ENCODE data around the gene CTSF. TPM values are rescaled to one million over a fixed set of nuclear protein-coding genes. Genes with fewer than 3 reads are reported as not detected.

The CTSF gene
- total RNA-seq, 1 experiment from 2014 or later = 8.2 TPM

DNA sequence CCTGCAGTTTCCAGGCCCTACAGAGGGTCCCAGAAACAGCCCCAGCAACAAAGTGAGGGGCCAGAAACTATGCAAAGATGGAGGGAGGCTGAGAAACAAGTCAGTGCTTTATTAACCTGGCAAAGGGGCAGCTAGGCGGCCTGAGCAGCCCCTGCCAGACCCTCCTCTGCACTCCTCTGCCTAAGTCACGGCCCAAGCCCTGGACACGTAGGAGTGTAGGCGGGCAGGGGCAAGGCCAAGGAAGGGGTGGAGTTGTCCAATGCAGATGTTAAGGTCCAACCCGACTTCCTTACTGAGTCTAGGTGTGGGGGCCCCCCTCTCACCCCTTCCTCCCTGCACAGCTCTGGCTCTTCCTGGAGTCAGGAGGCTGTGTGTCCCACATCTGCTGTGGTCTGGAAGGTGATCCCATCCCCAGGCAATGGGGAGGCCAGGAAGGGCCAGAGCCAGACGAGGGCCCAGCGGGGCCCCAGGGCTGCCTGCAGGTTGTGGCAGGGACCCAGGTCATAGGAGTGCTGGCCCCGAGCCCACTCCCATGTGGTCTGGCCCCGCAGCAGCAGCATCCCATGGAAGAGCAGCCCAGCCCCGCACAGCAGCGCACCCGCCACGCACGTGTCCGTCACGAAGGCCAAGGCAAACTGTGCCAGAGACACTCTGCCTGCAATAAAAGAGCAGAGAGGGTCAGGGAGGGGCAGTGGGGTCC is 29.1 kb downstream of the CTSF start:
- no peak for DNase-seq (ENCODE audit: low read depth)

- DNase-seq (ENCODE audit: low read depth) = no peak
These were observed 35.6 kb downstream of the CTSF start for GRCh38 chr11:66532784-66533183.

DNA sequence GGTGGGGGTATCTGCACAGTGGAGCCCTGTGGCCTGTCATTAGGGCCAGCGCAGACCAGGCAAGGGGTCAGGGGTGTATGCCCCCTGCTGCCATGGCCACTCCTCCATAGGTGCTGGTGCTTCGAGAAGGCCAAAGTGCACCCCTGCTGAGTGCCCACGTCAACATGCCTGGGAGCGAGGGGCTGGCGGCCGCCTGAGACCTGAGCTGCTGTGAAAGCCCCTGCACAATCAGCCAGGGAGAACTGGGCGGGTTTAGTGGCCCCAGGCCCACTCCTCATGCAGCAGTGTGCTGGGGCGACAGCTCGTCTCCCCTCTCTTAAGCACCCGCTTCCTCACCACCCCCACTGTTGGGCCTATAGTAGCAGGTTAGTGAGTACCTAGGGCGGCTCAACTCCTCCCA is 36.6 kb downstream of the CTSF start:
- DNase-seq (ENCODE audit: low read depth) = no peak

DNA sequence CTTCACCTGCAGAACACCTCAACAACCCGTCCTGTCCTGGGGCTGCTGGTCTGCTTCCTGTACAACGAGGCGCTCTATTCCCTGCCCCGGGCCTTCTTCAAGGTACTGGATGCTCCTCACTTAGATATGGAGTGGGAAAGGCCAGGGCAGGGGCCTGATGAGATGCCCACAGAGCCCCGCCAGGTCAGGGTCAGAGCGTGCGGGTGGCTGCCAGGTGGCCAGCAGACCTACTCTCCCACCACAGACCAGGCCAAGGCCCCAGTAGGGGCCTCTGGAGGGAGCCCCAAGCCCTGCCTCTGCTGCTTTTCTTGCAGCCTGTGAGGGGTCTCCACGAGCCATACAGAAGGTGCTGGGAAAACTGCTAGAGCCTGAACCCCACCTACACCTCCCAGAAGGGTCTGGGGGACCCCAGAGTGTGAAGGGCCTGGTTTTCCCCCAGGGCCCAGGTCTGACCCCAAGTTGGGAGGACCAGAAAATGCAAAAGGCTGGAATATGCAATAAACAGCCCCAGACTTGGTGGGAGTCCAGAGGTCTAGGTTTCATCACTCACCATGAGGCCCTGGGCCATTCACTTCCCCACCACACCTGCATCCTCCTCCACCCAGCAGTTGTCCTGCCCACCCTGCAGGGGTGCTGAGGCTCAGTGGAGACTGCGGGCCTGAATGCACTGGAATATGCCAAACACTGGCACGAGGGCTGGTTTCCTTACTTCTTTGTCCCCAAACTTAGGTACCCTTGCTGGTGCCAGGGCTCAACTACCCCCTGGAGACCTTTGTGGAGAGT is 37.3 kb downstream of the CTSF start:
- DNase-seq (ENCODE audit: low read depth) = no peak

- DNase-seq (ENCODE audit: low read depth) = no peak
These were observed 38.8 kb downstream of the CTSF start for GRCh38 chr11:66529655-66530054.

DNA sequence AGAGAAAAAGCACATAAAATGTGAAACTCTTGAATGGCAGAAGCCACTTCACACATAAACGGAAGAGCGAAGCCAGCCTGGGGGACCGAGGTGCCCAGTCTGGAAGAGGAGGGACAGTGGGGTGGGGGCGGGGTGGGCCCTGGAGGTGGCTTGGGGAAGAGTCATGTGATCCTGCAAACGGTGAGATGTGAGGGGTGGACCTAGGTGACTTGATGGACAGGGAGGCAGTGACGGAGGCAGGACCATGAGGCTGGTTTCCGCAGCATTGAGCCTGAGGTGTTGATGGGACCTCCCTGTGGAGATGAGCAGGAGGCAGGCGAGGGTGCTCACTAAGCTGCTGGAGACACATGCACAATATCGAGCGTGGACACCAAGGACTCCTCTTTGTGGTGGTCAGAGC is 39.3 kb downstream of the CTSF start:
- no peak for DNase-seq (ENCODE audit: low read depth)

GRCh38 chr11:66524304-66525040 is 43.9 kb downstream of the CTSF start:
- no peak for DNase-seq (ENCODE audit: low read depth)

DNA sequence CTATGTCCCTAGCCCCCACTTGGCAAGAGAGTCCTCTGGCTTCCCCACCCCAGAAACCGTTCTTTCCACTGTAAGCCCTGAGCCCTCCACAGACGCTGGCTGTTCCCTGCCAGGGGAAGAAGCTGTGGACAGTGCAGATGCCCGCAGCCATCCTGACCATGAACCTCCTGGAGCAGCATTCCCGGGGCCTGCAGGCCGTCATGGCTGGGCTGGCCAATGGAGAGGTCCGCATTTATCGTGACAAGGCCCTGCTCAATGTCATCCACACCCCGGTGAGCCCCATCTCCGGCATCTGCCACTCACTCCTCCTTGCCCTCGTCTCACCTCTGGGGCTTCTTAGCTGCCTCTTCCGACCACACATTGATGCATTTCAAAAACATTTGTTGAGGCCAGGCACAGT is 44.8 kb downstream of the CTSF start:
- no peak for DNase-seq (ENCODE audit: low read depth)

Small RNA genes within 50 kb of the gene (small RNA-seq; reads per million reads assigned to genes)
- not detected for gene RNU4-39P

Other genes starting within 250 kb of the CTSF start
- 44.2 and 47.5 TPM in 2 replicates for gene RIN1, start 232.2 kb downstream of the CTSF start, total RNA-seq (2014; rRNA removed; shearing (Covaris generic))
- gene BRMS1, start 223.5 kb downstream of the CTSF start, total RNA-seq (2014; rRNA removed; shearing (Covaris generic)) = 69.9 and 78.7 TPM in 2 replicates
- 27.0 and 34.4 TPM in 2 replicates for gene B4GAT1, start 221.0 kb downstream of the CTSF start, total RNA-seq (2014; rRNA removed; shearing (Covaris generic))
- 0.37 and 0.68 TPM in 2 replicates for gene SLC29A2, start 196.8 kb downstream of the CTSF start, total RNA-seq (2014; rRNA removed; shearing (Covaris generic))
- gene NPAS4, start 147.6 kb downstream of the CTSF start, total RNA-seq (2014; rRNA removed; shearing (Covaris generic)) = not detected in 2 replicates
- 84.2 and 120 TPM in 2 replicates for gene MRPL11, start 129.8 kb downstream of the CTSF start, total RNA-seq (2014; rRNA removed; shearing (Covaris generic))
- gene PELI3, start 101.7 kb downstream of the CTSF start, total RNA-seq (2014; rRNA removed; shearing (Covaris generic)) = 9.7 and 9.8 TPM in 2 replicates
- 65.2 and 83.9 TPM in 2 replicates for gene DPP3, start 88.2 kb downstream of the CTSF start, total RNA-seq (2014; rRNA removed; shearing (Covaris generic))
- gene BBS1, start 58.0 kb downstream of the CTSF start, total RNA-seq (2014; rRNA removed; shearing (Covaris generic)) = 2.0 and 10.4 TPM in 2 replicates
- 18.3 and 21.5 TPM in 2 replicates for gene ZDHHC24, start 22.6 kb downstream of the CTSF start, total RNA-seq (2014; rRNA removed; shearing (Covaris generic))
- gene ACTN3, start 21.7 kb downstream of the CTSF start, total RNA-seq (2014; rRNA removed; shearing (Covaris generic)) = not detected in 2 replicates
- 0.03 TPM in 1 of 2 replicates, not detected in the other for gene CCDC87, start 24.5 kb upstream of the CTSF start, total RNA-seq (2014; rRNA removed; shearing (Covaris generic))
- 12.6 and 13.2 TPM in 2 replicates for gene CCS, start 24.6 kb upstream of the CTSF start, total RNA-seq (2014; rRNA removed; shearing (Covaris generic))
- gene RBM14, start 48.0 kb upstream of the CTSF start, total RNA-seq (2014; rRNA removed; shearing (Covaris generic)) = 59.0 and 75.5 TPM in 2 replicates
- gene RBM4, start 70.1 kb upstream of the CTSF start, total RNA-seq (2014; rRNA removed; shearing (Covaris generic)) = 93.9 and 99.1 TPM in 2 replicates
- 13.9 and 16.0 TPM in 2 replicates for gene RBM4B, start 109.3 kb upstream of the CTSF start, total RNA-seq (2014; rRNA removed; shearing (Covaris generic))
- gene SPTBN2, start 160.6 kb upstream of the CTSF start, total RNA-seq (2014; rRNA removed; shearing (Covaris generic)) = 79.1 and 122 TPM in 2 replicates